Neutrophil (primary cell): ENCODE measurements around the gene HESX1.

ENCODE experiments used
- H3K27ac ChIP-seq: fragments of 200-600 bp; sonication (generic); 2 replicates; pipeline ENCODE4 v1.5.1; 2016; ENCODE audit warnings: mild to moderate bottlenecking, moderate library complexity
- H3K27me3 ChIP-seq: fragments of 200-600 bp; sonication (generic); 2 replicates; pipeline ENCODE4 v1.6.0; 2016; ENCODE audit warnings: mild to moderate bottlenecking
- H3K36me3 ChIP-seq: fragments of 200-600 bp; sonication (generic); 2 replicates; pipeline ENCODE4 v1.5.1; 2017
- H3K4me1 ChIP-seq, 2 experiments: fragments of 200-600 bp in 1 of 2; sonication (generic) in 1 of 2; 1 replicate in 1 of 2; 2 replicates in 1 of 2; pipeline versions ENCODE4 v1.5.1 to v1.6.1; 2013 to 2016; ENCODE audit warnings: low read depth in 1 of 2, low read length in 1 of 2, mild to moderate bottlenecking in 1 of 2, moderate library complexity in 1 of 2; ENCODE audit not compliant: control insufficient read depth in 1 of 2, insufficient read depth in 1 of 2
- H3K4me3 ChIP-seq, 2 experiments: fragments of 200-600 bp in 1 of 2; sonication (generic) in 1 of 2; 1 replicate in 1 of 2; 2 replicates in 1 of 2; pipeline ENCODE4 v1.5.1; 2013 to 2016; ENCODE audit warnings: low read depth in 1 of 2, low read length in 1 of 2, mild to moderate bottlenecking in 1 of 2, moderate library complexity in 1 of 2
- H3K9me3 ChIP-seq: fragments of 200-600 bp; sonication (generic); 2 replicates; pipeline ENCODE4 v1.5.1; 2016
- TF ChIP-seq, protein P1 (sequence below): fragments of 200-600 bp; sonication (generic); IDR thresholded peaks from 2 replicates; pipeline ENCODE4 v1.5.1; 2016; ENCODE audit warnings: antibody characterized with exemption

Gene HESX1

DNA sequence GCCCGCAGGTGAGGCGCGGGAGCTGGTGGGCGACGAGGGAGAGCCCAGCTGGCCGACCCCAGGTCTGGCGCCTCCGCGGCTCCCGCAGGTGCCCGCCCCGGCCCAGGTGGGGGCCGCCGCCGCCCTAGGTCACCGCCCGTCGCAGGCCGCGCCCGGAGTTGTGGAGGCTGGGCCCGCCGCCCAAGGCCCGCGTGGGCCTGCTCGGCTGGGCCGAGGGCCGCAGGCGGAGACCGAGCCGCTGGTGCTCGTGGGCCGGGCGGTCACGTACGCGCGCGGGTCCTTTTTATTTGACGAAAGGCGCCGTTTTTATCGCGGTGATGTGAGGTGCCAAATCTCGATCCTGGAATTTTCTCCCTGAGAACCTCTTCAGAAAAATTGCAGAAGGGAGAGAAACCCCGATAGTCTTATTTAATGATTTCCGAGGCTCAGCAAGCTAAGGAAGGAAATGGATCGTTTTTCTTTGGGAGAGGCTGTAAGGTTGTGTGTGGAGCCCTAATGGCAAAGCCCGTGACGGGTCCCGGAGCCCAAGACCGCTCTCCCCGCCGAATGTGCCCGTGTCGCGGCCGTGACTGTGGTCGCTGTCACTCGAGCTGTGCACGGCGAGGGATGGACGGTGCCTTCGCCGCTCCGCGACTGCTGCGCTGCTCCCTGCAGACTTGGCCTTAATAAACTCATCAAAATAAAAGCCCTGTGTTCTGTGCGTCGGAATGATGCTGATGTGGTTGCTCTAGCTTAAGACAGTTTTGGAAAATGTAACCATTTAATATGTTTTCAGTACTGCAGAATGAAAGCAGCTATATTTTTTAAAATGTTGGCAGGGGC is 28.4 kb upstream of the HESX1 start:
- no peaks in the 10 kb centered on the region for H3K9me3 ChIP-seq
- H3K36me3 ChIP-seq: no peaks in the 10 kb centered on the region
- peaks cover 25 to 30% of the 10 kb centered on the region in 2 experiments for H3K4me1 ChIP-seq
- peak overlapping the region; percentile 82 to 85 for H3K4me3 ChIP-seq
- TF ChIP-seq, protein P1, sequence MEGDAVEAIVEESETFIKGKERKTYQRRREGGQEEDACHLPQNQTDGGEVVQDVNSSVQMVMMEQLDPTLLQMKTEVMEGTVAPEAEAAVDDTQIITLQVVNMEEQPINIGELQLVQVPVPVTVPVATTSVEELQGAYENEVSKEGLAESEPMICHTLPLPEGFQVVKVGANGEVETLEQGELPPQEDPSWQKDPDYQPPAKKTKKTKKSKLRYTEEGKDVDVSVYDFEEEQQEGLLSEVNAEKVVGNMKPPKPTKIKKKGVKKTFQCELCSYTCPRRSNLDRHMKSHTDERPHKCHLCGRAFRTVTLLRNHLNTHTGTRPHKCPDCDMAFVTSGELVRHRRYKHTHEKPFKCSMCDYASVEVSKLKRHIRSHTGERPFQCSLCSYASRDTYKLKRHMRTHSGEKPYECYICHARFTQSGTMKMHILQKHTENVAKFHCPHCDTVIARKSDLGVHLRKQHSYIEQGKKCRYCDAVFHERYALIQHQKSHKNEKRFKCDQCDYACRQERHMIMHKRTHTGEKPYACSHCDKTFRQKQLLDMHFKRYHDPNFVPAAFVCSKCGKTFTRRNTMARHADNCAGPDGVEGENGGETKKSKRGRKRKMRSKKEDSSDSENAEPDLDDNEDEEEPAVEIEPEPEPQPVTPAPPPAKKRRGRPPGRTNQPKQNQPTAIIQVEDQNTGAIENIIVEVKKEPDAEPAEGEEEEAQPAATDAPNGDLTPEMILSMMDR: no peak
- no peaks in the 10 kb centered on the region for H3K27me3 ChIP-seq
- H3K27ac ChIP-seq: peak overlapping the region; percentile 79

- H3K9me3 ChIP-seq: no peaks in the 10 kb centered on the region
- peaks cover 25 to 30% of the 10 kb centered on the region in 2 experiments for H3K4me1 ChIP-seq
- TF ChIP-seq, protein P1: no peak
- peak within 1 kb of the TSS; percentile 79 for H3K27ac ChIP-seq
- H3K27me3 ChIP-seq: no peaks in the 10 kb centered on the region
- H3K4me3 ChIP-seq: peak within 1 kb of the TSS; percentile 82 to 85
- H3K36me3 ChIP-seq: no peaks in the 10 kb centered on the region
Observed at GRCh38 chr3:57227204-57227929, 27.6 kb upstream of the HESX1 start, which contains the start of gene APPL1. TSS of gene APPL1 (plus strand) at chr3:57227729. CDS start at chr3:57227884, 155 bp downstream.

- Histone ChIP-seq H3K27ac (peak overlapping the region; percentile 79), H3K36me3 (no peaks in the 10 kb centered on the region), H3K27me3 (no peaks in the 10 kb centered on the region), H3K4me1 (peaks cover 25 to 30% of the 10 kb centered on the region in 2 experiments), H3K4me3 (no peak overlapping the region), H3K9me3 (no peaks in the 10 kb centered on the region)
- TF ChIP-seq, protein P1: no peak
Observed at GRCh38 chr3:57226176-57226575, 26.4 kb upstream of the HESX1 start.

- no peaks in the 10 kb centered on the region for H3K36me3 ChIP-seq
- H3K27me3 ChIP-seq: no peaks in the 10 kb centered on the region
- peaks cover 25 to 30% of the 10 kb centered on the region in 2 experiments for H3K4me1 ChIP-seq
- H3K9me3 ChIP-seq: no peaks in the 10 kb centered on the region
- TF ChIP-seq, protein P1: no peak
- H3K27ac ChIP-seq: no peak overlapping the region
- H3K4me3 ChIP-seq: no peak overlapping the region
Observed at GRCh38 chr3:57224856-57225255, 25.1 kb upstream of the HESX1 start.

- Histone ChIP-seq H3K36me3 (no peaks in the 10 kb centered on the region), H3K9me3 (no peaks in the 10 kb centered on the region), H3K27ac (no peak overlapping the region), H3K4me3 (no peak overlapping the region), H3K27me3 (no peaks in the 10 kb centered on the region), H3K4me1 (peaks cover 8% of the 10 kb centered on the region in 2 experiments)
- TF ChIP-seq, protein P1: no peak
Observed at GRCh38 chr3:57221883-57222282, 22.1 kb upstream of the HESX1 start.
